A673 (cell line): ENCODE results near the gene GFPT1. TPM values are rescaled to one million over a fixed set of nuclear protein-coding genes. Genes with fewer than 3 reads are reported as not detected.

ENCODE experiments used
- BruUV-seq: library from RNA; stranded (reverse); fragments of 400-500 nt; replicated peaks from 2 replicates; lab custom pipeline; 2021; lab: Mats Ljungman, UMichigan
- CTCF ChIA-PET: fragments of 300-600 bp; sonication (Branson Sonifier 250); formaldehyde crosslinking; loops from one replicate; lab custom pipeline; 2022; ENCODE audit warnings: antibody characterized with exemption; lab: Charles Lee
- POLR2A ChIA-PET: fragments of 300-600 bp; sonication (Branson Sonifier 250); formaldehyde crosslinking; loops from one replicate; lab custom pipeline; 2022; ENCODE audit warnings: antibody characterized with exemption; ENCODE audit not compliant: low non-redundant PET; lab: Charles Lee
- DNase-seq: peaks from one replicate; pipeline ENCODE4 v3.0.0-alpha.2; 2015; ENCODE audit warnings: low spot score
- H3K27ac ChIP-seq: fragments of 200-600 bp; sonication (generic); 2 replicates; pipeline ENCODE4 v1.5.1; 2016; ENCODE audit warnings: mixed run types, low read depth, mild to moderate bottlenecking, mixed read lengths, antibody characterized with exemption, low read length; ENCODE audit not compliant: poor library complexity, severe bottlenecking
- H3K27me3 ChIP-seq: fragments of 200-600 bp; sonication (generic); replicated peaks from 2 replicates; pipeline ENCODE4 v1.6.1; 2017; ENCODE audit warnings: mixed run types, low read depth, mild to moderate bottlenecking, mixed read lengths, antibody characterized with exemption, low read length; ENCODE audit not compliant: insufficient read depth, poor library complexity
- H3K36me3 ChIP-seq: fragments of 200-600 bp; sonication (generic); 2 replicates; pipeline ENCODE4 v1.6.1; 2016; ENCODE audit warnings: mixed run types, mild to moderate bottlenecking, mixed read lengths, antibody characterized with exemption, low read length; ENCODE audit not compliant: insufficient read depth, poor library complexity, severe bottlenecking
- H3K4me1 ChIP-seq: fragments of 200-600 bp; sonication (generic); 2 replicates; pipeline ENCODE4 v1.6.1; 2017; ENCODE audit warnings: mixed run types, mild to moderate bottlenecking, mixed read lengths, antibody characterized with exemption, low read length; ENCODE audit not compliant: insufficient read depth, poor library complexity, severe bottlenecking
- H3K4me3 ChIP-seq: fragments of 200-600 bp; sonication (generic); 2 replicates; pipeline ENCODE4 v1.5.1; 2016; ENCODE audit warnings: low read depth, mixed run types, mild to moderate bottlenecking, mixed read lengths, low read length; ENCODE audit not compliant: poor library complexity, severe bottlenecking
- H3K9me3 ChIP-seq: fragments of 200-600 bp; sonication (generic); 2 replicates; pipeline ENCODE4 v1.6.1; 2016; ENCODE audit warnings: mixed run types, low read depth, mild to moderate bottlenecking, mixed read lengths, antibody characterized with exemption, low read length; ENCODE audit not compliant: poor library complexity, severe bottlenecking
- CTCF ChIP-seq: fragments of 300-800, 200-600 bp; sonication (generic); conservative IDR thresholded peaks from 2 replicates; pipeline ENCODE4 v1.5.1; 2017; ENCODE audit warnings: low read depth, mild to moderate bottlenecking, antibody characterized with exemption, low read length, moderate library complexity, mixed read lengths
- EZH2 ChIP-seq: fragments of 200-600 bp; sonication (generic); IDR thresholded peaks from 2 replicates; pipeline ENCODE4 v1.6.1; 2017; ENCODE audit warnings: borderline replicate concordance, low read depth, mild to moderate bottlenecking, mixed read lengths, antibody characterized with exemption, low read length; ENCODE audit not compliant: poor library complexity, severe bottlenecking
- intact Hi-C: fragments of 100-400 bp; cut with micrococcal nuclease; formaldehyde crosslinking; loops from one replicate; pipeline ENCODE4 v1.10.0; 2022; ENCODE audit not compliant: unreplicated experiment
- total RNA-seq: library from RNA; stranded (reverse); gene quantifications from 2 replicates; pipeline ENCODE4 v1.2.3, GENCODE V29; 2021

The GFPT1 gene
- total RNA-seq, 1 experiment from 2014 or later: 53.0 TPM

GRCh38 chr2:69296421-69296820 lies 90.6 kb downstream of the GFPT1 start:
- POLR2A ChIA-PET: interaction anchor here (0.7 kb wide), 1 partner anchor 1918 kb away, joined by 3 read pairs; no protein-coding TSS in a partner anchor
- H3K9me3 ChIP-seq: no peaks in the 10 kb centered on the region
- CTCF ChIA-PET: no interaction called here
- no TSS peak for BruUV-seq
- no peaks in the 10 kb centered on the region for H3K27me3 ChIP-seq
- no peak for DNase-seq
- no peaks in the 10 kb centered on the region for H3K36me3 ChIP-seq
- H3K27ac ChIP-seq: no peak overlapping the region
- TF ChIP-seq CTCF (no peak), EZH2 (no peak)
- intact Hi-C loops: no loop called here
- peaks cover 6% of the 10 kb centered on the region for H3K4me1 ChIP-seq
- no peak overlapping the region for H3K4me3 ChIP-seq

- no peak overlapping the region for H3K27ac ChIP-seq
- CTCF ChIA-PET: no interaction called here
- TF ChIP-seq CTCF (no peak), EZH2 (no peak)
- POLR2A ChIA-PET: no interaction called here
- H3K9me3 ChIP-seq: no peaks in the 10 kb centered on the region
- DNase-seq: no peak
- no peak overlapping the region for H3K4me3 ChIP-seq
- no peaks in the 10 kb centered on the region for H3K36me3 ChIP-seq
- H3K27me3 ChIP-seq: no peaks in the 10 kb centered on the region
- BruUV-seq: no TSS peak
- intact Hi-C loops: no loop called here
- H3K4me1 ChIP-seq: no peaks in the 10 kb centered on the region
These were observed 94.8 kb downstream of the GFPT1 start for GRCh38 chr2:69292256-69292655.

- ChIA-PET CTCF (no interaction called here), POLR2A (no interaction called here)
- H3K36me3 ChIP-seq: no peaks in the 10 kb centered on the region
- H3K9me3 ChIP-seq: no peaks in the 10 kb centered on the region
- H3K27ac ChIP-seq: no peak overlapping the region
- no peaks in the 10 kb centered on the region for H3K27me3 ChIP-seq
- BruUV-seq: no TSS peak
- no peaks in the 10 kb centered on the region for H3K4me1 ChIP-seq
- H3K4me3 ChIP-seq: no peak overlapping the region
- TF ChIP-seq CTCF (no peak), EZH2 (no peak)
- DNase-seq: no peak
- intact Hi-C loops: no loop called here
These were observed 95.3 kb downstream of the GFPT1 start for GRCh38 chr2:69291721-69292120.
